Measurements from ENCODE around the gene RIPPLY2.

GRCh38 chr6:83812595-83812994 is 40.6 kb upstream of the RIPPLY2 start:
- TF ChIP-seq CTCF (conservative IDR thresholded peaks at IDR 0.05) (no peak), ZFX (IDR thresholded peaks at IDR 0.05) (no peak)

All from C4-2B (cell line).